ENCODE measurements around the gene DHX15.

DNA sequence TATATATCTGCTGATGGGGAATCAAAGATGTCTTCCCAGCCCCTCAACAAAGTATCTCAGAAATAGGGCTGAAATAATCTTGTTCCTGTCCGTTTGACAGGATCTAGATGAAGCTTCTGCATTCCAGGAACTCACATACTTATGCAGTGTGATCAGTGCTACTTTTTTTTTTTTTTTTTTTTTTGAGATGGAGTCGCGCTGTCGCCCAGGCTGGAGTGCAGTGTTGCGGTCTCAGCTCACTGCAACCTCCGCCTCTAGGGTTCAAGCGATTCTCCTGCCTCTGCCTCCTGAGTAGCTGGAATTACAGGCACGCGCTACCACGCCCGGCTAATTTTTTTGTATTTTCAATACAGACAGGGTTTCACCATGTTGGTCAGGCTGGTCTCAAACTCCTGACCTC lies 36.4 kb downstream of the DHX15 start:
- TF ChIP-seq POLR2A (IDR thresholded peaks at IDR 0.05; ENCODE audit: low read length) (no peak), GATA1 (IDR thresholded peaks at IDR 0.05; ENCODE audit: low read depth, low read length) (no peak)
